Stomach smooth muscle (tissue), 2 donors: Measurements from ENCODE around the gene IRF9.

ENCODE experiments used
- H3K27ac ChIP-seq: one replicate; pipeline ENCODE4 v1.7.0; 2013; ENCODE audit warnings: mild to moderate bottlenecking, low read length, inconsistent platforms
- H3K27me3 ChIP-seq, 2 donors: one replicate each; pipeline ENCODE4 v1.7.0; 2013; ENCODE audit warnings: low read length in 2 of 2; ENCODE audit not compliant: insufficient read depth in 2 of 2, control insufficient read depth in 1 of 2
- H3K36me3 ChIP-seq, 2 donors: one replicate each; pipeline ENCODE4 v1.7.0; 2013; ENCODE audit warnings: low read length in 2 of 2; ENCODE audit not compliant: control insufficient read depth in 2 of 2, insufficient read depth in 2 of 2
- H3K4me1 ChIP-seq: one replicate; pipeline ENCODE4 v1.7.0; 2013; ENCODE audit warnings: low read length; ENCODE audit not compliant: control insufficient read depth, insufficient read depth
- H3K4me3 ChIP-seq, 2 donors: one replicate each; pipeline ENCODE4 v1.7.0; 2013; ENCODE audit warnings: low read length in 2 of 2
- H3K9ac ChIP-seq, 2 donors: one replicate each; pipeline ENCODE4 v1.7.0; 2013; ENCODE audit warnings: low read length in 2 of 2, mild to moderate bottlenecking in 1 of 2
- H3K9me3 ChIP-seq, 2 donors: one replicate each; pipeline ENCODE4 v1.7.0; 2013; ENCODE audit warnings: low read length in 2 of 2; ENCODE audit not compliant: control insufficient read depth in 2 of 2
- donor health status: healthy.
- donor health status: Pancreatic carcinoma.

The IRF9 gene

GRCh38 chr14:24141097-24141880 is 19.8 kb upstream of the IRF9 start, which contains the start of gene EMC9:
EMC9 (minus strand) TSS chr14:24141591; CDS start chr14:24141304, 287 bp downstream.
- peaks cover 57% of the 10 kb centered on the region for H3K4me1 ChIP-seq
- peak within 1 kb of the TSS; percentile 84 for H3K27ac ChIP-seq
- no peaks in the 10 kb centered on the region for H3K27me3 ChIP-seq
- H3K4me3 ChIP-seq: peak within 1 kb of the TSS; percentile 87 to 96
- no peaks in the 10 kb centered on the region for H3K9me3 ChIP-seq
- H3K36me3 ChIP-seq: peaks cover 21 to 30% of the 10 kb centered on the region in 2 donors
- H3K9ac ChIP-seq: peak within 1 kb of the TSS; percentile 84 to 89

GRCh38 chr14:24143511-24143910 is 17.6 kb upstream of the IRF9 start:
- Histone ChIP-seq H3K27ac (no peak overlapping the region), H3K4me3 (no peak overlapping the region), H3K36me3 (peaks cover 8 to 17% of the 10 kb centered on the region in 2 donors), H3K9me3 (no peaks in the 10 kb centered on the region), H3K4me1 (peaks cover 46% of the 10 kb centered on the region), H3K9ac (no peak overlapping the region), H3K27me3 (no peaks in the 10 kb centered on the region)

GRCh38 chr14:24144451-24144850 is 16.6 kb upstream of the IRF9 start:
- peaks cover 43% of the 10 kb centered on the region for H3K4me1 ChIP-seq
- H3K36me3 ChIP-seq: peaks cover 3 to 10% of the 10 kb centered on the region in 2 donors
- no peaks in the 10 kb centered on the region for H3K27me3 ChIP-seq
- no peaks in the 10 kb centered on the region for H3K9me3 ChIP-seq
- peak overlapping the region; percentile 88 for H3K27ac ChIP-seq
- no peak overlapping the region for H3K9ac ChIP-seq
- no peak overlapping the region for H3K4me3 ChIP-seq

DNA sequence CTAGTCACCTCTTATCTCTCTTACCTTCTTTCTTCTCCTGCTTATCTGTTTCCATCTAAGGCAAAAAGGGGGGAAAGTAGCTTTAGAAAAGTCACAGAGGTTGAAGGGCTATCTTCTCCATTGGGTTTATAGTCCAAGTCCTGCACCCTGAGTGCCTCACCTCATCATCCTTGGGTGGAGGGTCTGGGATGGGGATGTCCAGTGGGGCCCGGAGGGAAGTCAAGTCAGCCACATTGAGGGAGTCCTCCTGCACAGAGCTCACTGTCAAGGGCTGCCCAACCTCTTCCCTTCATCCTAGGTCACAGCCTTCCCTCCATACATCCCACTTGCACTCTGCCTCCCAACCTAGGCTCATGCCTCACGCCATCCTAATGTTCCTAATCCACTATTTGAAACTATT is 15.8 kb upstream of the IRF9 start:
- Histone ChIP-seq H3K9me3 (no peaks in the 10 kb centered on the region), H3K27me3 (no peaks in the 10 kb centered on the region), H3K36me3 (peaks cover 11 to 17% of the 10 kb centered on the region in 2 donors), H3K4me3 (no peak overlapping the region), H3K9ac (peak overlapping the region; percentile 29 to 93), H3K4me1 (peaks cover 43% of the 10 kb centered on the region), H3K27ac (peak overlapping the region; percentile 88)

GRCh38 chr14:24145690-24146452 is 15.2 kb upstream of the IRF9 start:
- H3K4me1 ChIP-seq: peaks cover 42% of the 10 kb centered on the region
- peak overlapping the region; percentile 89 to 93 for H3K9ac ChIP-seq
- peaks cover 17 to 23% of the 10 kb centered on the region in 2 donors for H3K36me3 ChIP-seq
- no peaks in the 10 kb centered on the region for H3K27me3 ChIP-seq
- H3K9me3 ChIP-seq: no peaks in the 10 kb centered on the region
- H3K4me3 ChIP-seq: peak overlapping the region; percentile 95 to 100
- H3K27ac ChIP-seq: peak overlapping the region; percentile 88

- H3K4me1 ChIP-seq: peaks cover 39% of the 10 kb centered on the region
- H3K27me3 ChIP-seq: no peaks in the 10 kb centered on the region
- peak within 1 kb of the TSS; percentile 89 to 93 for H3K9ac ChIP-seq
- H3K9me3 ChIP-seq: no peaks in the 10 kb centered on the region
- H3K27ac ChIP-seq: peak within 1 kb of the TSS; percentile 88
- peak within 1 kb of the TSS; percentile 95 to 100 for H3K4me3 ChIP-seq
- peaks cover 22 to 29% of the 10 kb centered on the region in 2 donors for H3K36me3 ChIP-seq
Measured at GRCh38 chr14:24146453-24146977, 14.6 kb upstream of the IRF9 start, which contains the start of gene PSME2. PSME2 (minus strand) TSS chr14:24146610; CDS start chr14:24146581, 29 bp downstream.

DNA sequence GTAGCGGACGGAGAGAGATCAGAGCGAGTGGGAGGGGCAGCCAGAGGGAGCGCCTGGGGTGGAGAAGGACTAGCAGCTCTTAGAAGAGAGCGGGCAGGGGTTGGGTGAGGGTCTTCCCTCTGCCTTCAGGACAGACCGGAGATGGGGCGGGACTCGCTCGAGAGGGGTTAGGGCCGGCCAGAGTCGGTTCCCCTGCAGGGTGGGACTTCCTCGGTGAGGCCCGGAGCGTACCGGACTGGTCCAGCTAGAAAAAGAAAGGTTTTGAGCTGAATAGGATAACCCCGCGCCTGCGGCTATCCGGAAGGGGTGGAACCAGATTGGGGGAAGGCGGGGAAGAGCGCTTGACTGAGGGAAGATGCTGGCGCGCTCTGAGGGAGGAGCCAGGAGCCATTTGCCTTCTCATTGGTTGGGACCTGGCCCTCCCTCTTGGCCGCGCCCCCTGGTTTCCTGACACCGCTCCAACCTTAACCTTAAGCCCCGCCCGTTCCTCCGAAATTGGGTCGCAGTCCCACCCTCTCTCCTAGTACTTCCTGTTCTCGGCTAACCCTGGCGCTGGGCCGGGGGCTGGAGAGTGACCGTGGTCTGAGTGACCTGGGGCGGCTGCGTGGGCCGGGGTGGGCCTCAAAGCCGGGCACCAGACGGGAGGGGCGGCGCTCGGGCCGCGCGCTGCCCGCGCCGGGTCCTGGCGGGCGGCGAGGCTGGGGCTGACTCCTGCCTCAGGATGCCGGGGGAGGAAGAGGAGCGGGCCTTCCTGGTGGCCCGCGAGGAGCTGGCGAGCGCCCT is 13.9 kb upstream of the IRF9 start, which contains the start of gene RNF31:
TSS of gene RNF31 (plus strand) at position 521 of the 783 bp plus-strand sequence. CDS start at position 722, 201 bp downstream.
- H3K27me3 ChIP-seq: no peaks in the 10 kb centered on the region
- H3K27ac ChIP-seq: peak within 1 kb of the TSS; percentile 88
- peak within 1 kb of the TSS; percentile 95 to 100 for H3K4me3 ChIP-seq
- H3K9ac ChIP-seq: peak within 1 kb of the TSS; percentile 89 to 93
- H3K9me3 ChIP-seq: no peaks in the 10 kb centered on the region
- peaks cover 34% of the 10 kb centered on the region for H3K4me1 ChIP-seq
- H3K36me3 ChIP-seq: peaks cover 27 to 35% of the 10 kb centered on the region in 2 donors

GRCh38 chr14:24147761-24148428 is 13.2 kb upstream of the IRF9 start:
- H3K4me1 ChIP-seq: peaks cover 33% of the 10 kb centered on the region
- H3K36me3 ChIP-seq: peaks cover 27 to 35% of the 10 kb centered on the region in 2 donors
- no peaks in the 10 kb centered on the region for H3K27me3 ChIP-seq
- peak overlapping the region; percentile 88 for H3K27ac ChIP-seq
- H3K9me3 ChIP-seq: no peaks in the 10 kb centered on the region
- peak overlapping the region; percentile 79 to 93 for H3K9ac ChIP-seq
- peak overlapping the region; percentile 95 to 100 for H3K4me3 ChIP-seq

DNA sequence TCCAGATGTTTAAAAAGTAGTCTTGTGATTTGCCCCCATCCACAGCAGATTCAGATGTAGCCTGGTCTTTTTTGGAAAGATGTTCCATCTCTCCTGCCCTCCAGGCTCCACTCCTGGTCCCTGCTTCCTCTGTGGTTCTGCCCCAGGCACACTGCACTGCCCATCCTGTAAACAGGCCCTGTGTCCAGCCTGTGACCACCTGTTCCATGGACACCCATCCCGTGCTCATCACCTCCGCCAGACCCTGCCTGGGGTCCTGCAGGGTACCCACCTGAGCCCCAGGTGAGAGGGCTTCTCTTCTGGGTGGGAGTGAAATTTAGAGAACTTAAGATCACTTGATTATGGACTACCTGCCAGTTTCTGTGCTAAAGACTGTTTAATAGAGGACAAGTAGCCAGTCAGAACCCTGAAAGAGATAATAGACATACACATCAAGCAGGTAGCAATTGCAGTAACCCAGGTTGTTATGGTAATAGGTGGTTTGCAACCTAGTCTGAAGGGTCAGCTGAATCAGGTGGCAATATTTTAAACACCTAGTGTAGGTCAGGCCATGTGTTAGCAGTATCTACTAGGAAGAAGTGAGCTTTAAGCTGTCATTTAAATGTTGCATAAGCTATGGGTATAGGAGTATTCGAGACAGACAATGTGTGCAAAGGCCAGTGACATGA is 11.6 kb upstream of the IRF9 start:
- H3K27ac ChIP-seq: no peak overlapping the region
- H3K9me3 ChIP-seq: no peaks in the 10 kb centered on the region
- peaks cover 27 to 28% of the 10 kb centered on the region in 2 donors for H3K36me3 ChIP-seq
- H3K27me3 ChIP-seq: no peaks in the 10 kb centered on the region
- peaks cover 33% of the 10 kb centered on the region for H3K4me1 ChIP-seq
- H3K9ac ChIP-seq: peak overlapping the region in 1 of 2 donors; percentile 36
- no peak overlapping the region for H3K4me3 ChIP-seq
